ENCODE results near the gene OR4K13. TPM values are rescaled to one million over a fixed set of nuclear protein-coding genes. Genes with fewer than 3 reads are reported as not detected.

Gene OR4K13
- total and polyA plus RNA-seq, 2 of the 13 experiments (the other 11 are each of a cell fraction or from before 2014, with no cell fraction given): not detected

DNA sequence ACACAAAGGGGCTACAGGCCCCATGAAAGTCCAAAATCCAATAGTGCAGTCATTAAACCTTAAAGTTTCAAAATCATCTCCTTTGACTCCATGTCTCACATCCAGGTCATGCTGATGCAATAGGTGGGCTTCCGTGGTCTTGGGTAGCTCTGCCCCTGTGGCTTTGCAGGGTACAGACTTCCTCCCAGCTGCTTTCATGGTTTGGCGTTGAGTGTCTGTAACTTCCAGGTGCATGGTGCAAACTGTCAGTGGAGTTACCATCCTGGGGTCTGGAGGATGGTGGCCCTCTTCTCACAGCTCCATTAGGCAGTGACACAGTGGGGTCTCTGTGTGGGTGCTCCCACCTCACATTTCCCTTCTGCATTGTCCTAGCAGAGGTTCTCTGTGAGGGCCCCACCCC lies 42.4 kb downstream of the OR4K13 start (continued):
- TF ChIP-seq, protein P1, sequence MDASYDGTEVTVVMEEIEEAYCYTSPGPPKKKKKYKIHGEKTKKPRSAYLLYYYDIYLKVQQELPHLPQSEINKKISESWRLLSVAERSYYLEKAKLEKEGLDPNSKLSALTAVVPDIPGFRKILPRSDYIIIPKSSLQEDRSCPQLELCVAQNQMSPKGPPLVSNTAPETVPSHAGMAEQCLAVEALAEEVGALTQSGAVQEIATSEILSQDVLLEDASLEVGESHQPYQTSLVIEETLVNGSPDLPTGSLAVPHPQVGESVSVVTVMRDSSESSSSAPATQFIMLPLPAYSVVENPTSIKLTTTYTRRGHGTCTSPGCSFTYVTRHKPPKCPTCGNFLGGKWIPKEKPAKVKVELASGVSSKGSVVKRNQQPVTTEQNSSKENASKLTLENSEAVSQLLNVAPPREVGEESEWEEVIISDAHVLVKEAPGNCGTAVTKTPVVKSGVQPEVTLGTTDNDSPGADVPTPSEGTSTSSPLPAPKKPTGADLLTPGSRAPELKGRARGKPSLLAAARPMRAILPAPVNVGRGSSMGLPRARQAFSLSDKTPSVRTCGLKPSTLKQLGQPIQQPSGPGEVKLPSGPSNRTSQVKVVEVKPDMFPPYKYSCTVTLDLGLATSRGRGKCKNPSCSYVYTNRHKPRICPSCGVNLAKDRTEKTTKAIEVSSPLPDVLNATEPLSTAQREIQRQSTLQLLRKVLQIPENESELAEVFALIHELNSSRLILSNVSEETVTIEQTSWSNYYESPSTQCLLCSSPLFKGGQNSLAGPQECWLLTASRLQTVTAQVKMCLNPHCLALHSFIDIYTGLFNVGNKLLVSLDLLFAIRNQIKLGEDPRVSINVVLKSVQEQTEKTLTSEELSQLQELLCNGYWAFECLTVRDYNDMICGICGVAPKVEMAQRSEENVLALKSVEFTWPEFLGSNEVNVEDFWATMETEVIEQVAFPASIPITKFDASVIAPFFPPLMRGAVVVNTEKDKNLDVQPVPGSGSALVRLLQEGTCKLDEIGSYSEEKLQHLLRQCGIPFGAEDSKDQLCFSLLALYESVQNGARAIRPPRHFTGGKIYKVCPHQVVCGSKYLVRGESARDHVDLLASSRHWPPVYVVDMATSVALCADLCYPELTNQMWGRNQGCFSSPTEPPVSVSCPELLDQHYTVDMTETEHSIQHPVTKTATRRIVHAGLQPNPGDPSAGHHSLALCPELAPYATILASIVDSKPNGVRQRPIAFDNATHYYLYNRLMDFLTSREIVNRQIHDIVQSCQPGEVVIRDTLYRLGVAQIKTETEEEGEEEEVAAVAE (CRISPR knock-in tag; IDR thresholded peaks at IDR 0.05; ENCODE audit: borderline replicate concordance): no peak
- no peak for TF ChIP-seq MATR3 (CRISPR knock-in tag; IDR thresholded peaks at IDR 0.05)

Other genes with a start within 250 kb of the OR4K13 start
- gene OR4N2, start 232.3 kb downstream of the OR4K13 start, total RNA-seq (2016; rRNA removed; fragmentation: Illumina TruSeq; extraction: Trizol): not detected in 2 replicates
- gene OR4N2, start 232.3 kb downstream of the OR4K13 start, polyA plus RNA-seq (2011; rRNA removed): not detected in 2 replicates
- not detected in 2 replicates for gene OR4K2, start 160.9 kb downstream of the OR4K13 start, total RNA-seq (2016; rRNA removed; fragmentation: Illumina TruSeq; extraction: Trizol)
- gene OR4K2, start 160.9 kb downstream of the OR4K13 start, polyA plus RNA-seq (2011; rRNA removed): not detected in 2 replicates
- not detected in 2 replicates for gene OR4K5, start 115.4 kb downstream of the OR4K13 start, total RNA-seq (2016; rRNA removed; fragmentation: Illumina TruSeq; extraction: Trizol)
- not detected in 2 replicates for gene OR4K5, start 115.4 kb downstream of the OR4K13 start, polyA plus RNA-seq (2011; rRNA removed)
- gene OR4K1, start 105.1 kb downstream of the OR4K13 start, total RNA-seq (2016; rRNA removed; fragmentation: Illumina TruSeq; extraction: Trizol): not detected in 2 replicates
- not detected in 2 replicates for gene OR4K1, start 105.1 kb downstream of the OR4K13 start, polyA plus RNA-seq (2011; rRNA removed)
- gene OR4K15, start 60.4 kb downstream of the OR4K13 start, total RNA-seq (2016; rRNA removed; fragmentation: Illumina TruSeq; extraction: Trizol): not detected in 2 replicates
- not detected in 2 replicates for gene OR4K15, start 60.4 kb downstream of the OR4K13 start, polyA plus RNA-seq (2011; rRNA removed)
- not detected in 2 replicates for gene OR4Q2, start 33.9 kb downstream of the OR4K13 start, total RNA-seq (2016; rRNA removed; fragmentation: Illumina TruSeq; extraction: Trizol)
- gene OR4Q2, start 33.9 kb downstream of the OR4K13 start, polyA plus RNA-seq (2011; rRNA removed): not detected in 2 replicates
- gene OR4K14, start 16.7 kb downstream of the OR4K13 start, total RNA-seq (2016; rRNA removed; fragmentation: Illumina TruSeq; extraction: Trizol): not detected in 2 replicates
- gene OR4K14, start 16.7 kb downstream of the OR4K13 start, polyA plus RNA-seq (2011; rRNA removed): not detected in 2 replicates
- not detected in 2 replicates for gene OR4L1, start 24.0 kb upstream of the OR4K13 start, total RNA-seq (2016; rRNA removed; fragmentation: Illumina TruSeq; extraction: Trizol)
- not detected in 2 replicates for gene OR4L1, start 24.0 kb upstream of the OR4K13 start, polyA plus RNA-seq (2011; rRNA removed)
- not detected in 2 replicates for gene OR4K17, start 74.7 kb upstream of the OR4K13 start, total RNA-seq (2016; rRNA removed; fragmentation: Illumina TruSeq; extraction: Trizol)
- not detected in 2 replicates for gene OR4K17, start 74.7 kb upstream of the OR4K13 start, polyA plus RNA-seq (2011; rRNA removed)
- not detected in 2 replicates for gene OR4N5, start 102.8 kb upstream of the OR4K13 start, total RNA-seq (2016; rRNA removed; fragmentation: Illumina TruSeq; extraction: Trizol)
- not detected in 2 replicates for gene OR4N5, start 102.8 kb upstream of the OR4K13 start, polyA plus RNA-seq (2011; rRNA removed)
- not detected in 2 replicates for gene OR11G2, start 154.9 kb upstream of the OR4K13 start, total RNA-seq (2016; rRNA removed; fragmentation: Illumina TruSeq; extraction: Trizol)
- not detected in 2 replicates for gene OR11G2, start 154.9 kb upstream of the OR4K13 start, polyA plus RNA-seq (2011; rRNA removed)
- gene OR11H6, start 187.7 kb upstream of the OR4K13 start, total RNA-seq (2016; rRNA removed; fragmentation: Illumina TruSeq; extraction: Trizol): not detected in 2 replicates
- gene OR11H6, start 187.7 kb upstream of the OR4K13 start, polyA plus RNA-seq (2011; rRNA removed): not detected in 2 replicates
- not detected in 2 replicates for gene OR11H7, start 192.9 kb upstream of the OR4K13 start, total RNA-seq (2016; rRNA removed; fragmentation: Illumina TruSeq; extraction: Trizol)
- gene OR11H7, start 192.9 kb upstream of the OR4K13 start, polyA plus RNA-seq (2011; rRNA removed): not detected in 2 replicates
- gene OR11H4, start 203.2 kb upstream of the OR4K13 start, total RNA-seq (2016; rRNA removed; fragmentation: Illumina TruSeq; extraction: Trizol): not detected in 2 replicates
- not detected in 2 replicates for gene OR11H4, start 203.2 kb upstream of the OR4K13 start, polyA plus RNA-seq (2011; rRNA removed)

Measured in HepG2 (cell line).